Peyer's patch (tissue), 4 donors: Measurements from ENCODE around the gene CADPS2.

Source experiments
- POLR2A ChIP-seq, 2 donors: fragments of 450-650 bp; IDR thresholded peaks; one replicate each; pipeline ENCODE4 v1.5.1; 2017; ENCODE audit warnings: antibody characterized with exemption in 2 of 2, mild to moderate bottlenecking in 2 of 2, moderate library complexity in 2 of 2
- TF ChIP-seq, protein P1 (sequence below), 6 experiments: fragments of 450-650 bp in 4 of 6; fragments of 200-600 bp in 2 of 6; sonication (generic) in 1 of 6; IDR thresholded peaks; one replicate each; pipeline ENCODE4 v1.5.1; 2017 to 2019; ENCODE audit warnings: antibody characterized with exemption in 6 of 6, mild to moderate bottlenecking in 3 of 6, moderate library complexity in 1 of 6

DNA sequence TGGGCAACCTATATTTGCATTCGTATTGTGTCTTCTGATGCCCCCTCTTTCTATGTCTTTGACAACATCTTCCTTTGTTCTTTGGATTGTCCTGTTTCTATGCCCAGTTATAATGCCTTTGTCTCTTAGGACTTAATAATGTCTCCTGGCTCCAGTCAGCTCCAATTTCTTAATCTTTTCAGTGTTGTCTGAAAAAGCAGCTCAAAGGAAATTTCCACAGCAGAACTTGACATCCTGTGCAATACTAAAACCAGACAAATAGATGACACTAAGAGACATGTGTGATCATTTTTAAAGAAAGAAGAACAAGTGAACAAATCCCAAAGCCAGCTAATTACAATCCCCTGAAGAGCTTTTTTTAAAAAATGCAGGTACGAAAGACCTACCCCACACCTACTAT lies 135.9 kb downstream of the CADPS2 start:
- TF ChIP-seq, protein P1, sequence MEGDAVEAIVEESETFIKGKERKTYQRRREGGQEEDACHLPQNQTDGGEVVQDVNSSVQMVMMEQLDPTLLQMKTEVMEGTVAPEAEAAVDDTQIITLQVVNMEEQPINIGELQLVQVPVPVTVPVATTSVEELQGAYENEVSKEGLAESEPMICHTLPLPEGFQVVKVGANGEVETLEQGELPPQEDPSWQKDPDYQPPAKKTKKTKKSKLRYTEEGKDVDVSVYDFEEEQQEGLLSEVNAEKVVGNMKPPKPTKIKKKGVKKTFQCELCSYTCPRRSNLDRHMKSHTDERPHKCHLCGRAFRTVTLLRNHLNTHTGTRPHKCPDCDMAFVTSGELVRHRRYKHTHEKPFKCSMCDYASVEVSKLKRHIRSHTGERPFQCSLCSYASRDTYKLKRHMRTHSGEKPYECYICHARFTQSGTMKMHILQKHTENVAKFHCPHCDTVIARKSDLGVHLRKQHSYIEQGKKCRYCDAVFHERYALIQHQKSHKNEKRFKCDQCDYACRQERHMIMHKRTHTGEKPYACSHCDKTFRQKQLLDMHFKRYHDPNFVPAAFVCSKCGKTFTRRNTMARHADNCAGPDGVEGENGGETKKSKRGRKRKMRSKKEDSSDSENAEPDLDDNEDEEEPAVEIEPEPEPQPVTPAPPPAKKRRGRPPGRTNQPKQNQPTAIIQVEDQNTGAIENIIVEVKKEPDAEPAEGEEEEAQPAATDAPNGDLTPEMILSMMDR (IDR thresholded peaks at IDR 0.05): no peak
- TF ChIP-seq POLR2A (IDR thresholded peaks at IDR 0.05): no peak
